Measurements from ENCODE around the gene CTBP1. TPM values are rescaled to one million over a fixed set of nuclear protein-coding genes. Genes with fewer than 3 reads are reported as not detected.

Gene CTBP1
- total and polyA plus RNA-seq, 2 of the 8 experiments (the other 6 are each of a cell fraction or from before 2014, with no cell fraction given) = 128 to 185 TPM

- peaks cover 3 to 30% (median 13%) of the 10 kb centered on the region in 4 experiments for H3K4me1 ChIP-seq (replicated peaks in 1 of 4; ENCODE audit: control insufficient read depth in 3 of 4, insufficient read depth in 4 of 4, low read length in 3 of 4)
- H3K14ac ChIP-seq (ENCODE audit: insufficient read length) = no peak overlapping the region
- no peaks in the 10 kb centered on the region for H3K27me3 ChIP-seq (replicated peaks in 1 of 4; ENCODE audit: control insufficient read depth in 3 of 4, extremely low read depth in 1 of 4, insufficient read depth in 3 of 4, low read length in 3 of 4)
- H3K36me3 ChIP-seq (ENCODE audit: control insufficient read depth in 2 of 4, insufficient read depth in 4 of 4, low read length in 3 of 4) = peaks cover 2 to 24% (median 3%) of the 10 kb centered on the region in 4 experiments; a peak in 6 of 8 replicates
- peak overlapping the region; percentile 24; the same call in 1 of the 2 replicates for H3K18ac ChIP-seq (ENCODE audit: extremely low read depth, low read length)
- POLR2A ChIA-PET (ENCODE audit: partially characterized antibody) = interaction anchor here (0.6 to 2.3 kb wide), 3 partner anchors 8 to 56 kb away, joined by 3 to 6 read pairs (median 4); partner anchors contain the start of genes MAEA and UVSSA
- no peak overlapping the region for H3K23ac ChIP-seq (ENCODE audit: insufficient read length)
- H2BK12ac ChIP-seq (ENCODE audit: low read depth, low read length) = 0 out of 2 replicates have a peak overlapping the region, but pooled peaks have one; percentile 39
- peak overlapping the region; percentile 15 to 27; a peak in 2 of 4 replicates for H3K4me2 ChIP-seq (ENCODE audit: insufficient read depth in 1 of 2, low read depth in 2 of 2, low read length in 2 of 2)
- H2BK15ac ChIP-seq (ENCODE audit: low read length) = no peak overlapping the region
- H3K4ac ChIP-seq (replicated peaks; ENCODE audit: insufficient read length, low read depth, low read length) = no peak overlapping the region
- H4K91ac ChIP-seq (replicated peaks; ENCODE audit: insufficient read length, low read length) = no peak overlapping the region
- H3K4me3 ChIP-seq (ENCODE audit: extremely low read depth in 1 of 4, insufficient read depth in 2 of 4, low read depth in 3 of 4, low read length in 4 of 4) = no peak overlapping the region
- no peaks in the 10 kb centered on the region for H3K23me2 ChIP-seq (ENCODE audit: low read depth, low read length)
- no peak overlapping the region; the same call in 1 of the 2 replicates for H2BK5ac ChIP-seq (ENCODE audit: low read depth, low read length)
- DNase-seq (ENCODE audit: low read depth in 1 of 2, low spot score in 2 of 2) (no peak), FAIRE-seq (no peak)
- H4K20me1 ChIP-seq (replicated peaks in 1 of 2; ENCODE audit: control insufficient read depth in 1 of 2, insufficient read depth in 2 of 2, low read length in 2 of 2) = peaks cover 39 to 40% of the 10 kb centered on the region in 2 experiments
- CTCF ChIA-PET (ENCODE audit: partially characterized antibody) = interaction anchor here (0.6 to 1.1 kb wide), 3 partner anchors 20 to 57 kb away, joined by 3 to 4 read pairs (median 3); no protein-coding TSS in a partner anchor
- no peak overlapping the region for H4K5ac ChIP-seq (ENCODE audit: insufficient read length, low read depth, low read length)
- TF ChIP-seq POLR2A (IDR thresholded peaks at IDR 0.05; ENCODE audit: control extremely low read depth in 1 of 2, low read depth in 2 of 2, low read length in 2 of 2) (no peak), PHF8 (conservative IDR thresholded peaks at IDR 0.05; ENCODE audit: low read depth, low read length) (no peak), TEAD4 (IDR thresholded peaks at IDR 0.05; ENCODE audit: low read depth, low read length) (peak; percentile 87), ASH2L (IDR thresholded peaks at IDR 0.05; ENCODE audit: low read length) (no peak), RNF2 (IDR thresholded peaks at IDR 0.05; ENCODE audit: borderline replicate concordance, low read depth, low read length, missing control alignments, poor library complexity, severe bottlenecking) (no peak), NRF1 (IDR thresholded peaks at IDR 0.05; ENCODE audit: low read depth, low read length) (no peak), SIRT6 (IDR thresholded peaks at IDR 0.05; ENCODE audit: low read length) (no peak), CREB1 (IDR thresholded peaks at IDR 0.05) (no peak)
- peak overlapping the region in 1 of 4 experiments; percentile 22; a peak in 1 of 7 replicates for H3K9ac ChIP-seq (replicated peaks in 1 of 4; ENCODE audit: extremely low read depth in 1 of 4, low read depth in 3 of 4, low read length in 3 of 4)
- H3K79me2 ChIP-seq (ENCODE audit: control insufficient read depth in 1 of 2, insufficient read depth in 2 of 2, low read length in 2 of 2) = peaks cover 19 to 94% of the 10 kb centered on the region in 2 experiments
- H4K8ac ChIP-seq (ENCODE audit: extremely low read depth, insufficient read depth, low read length) = no peak overlapping the region; the same call in 1 of the 2 replicates
- H2AK5ac ChIP-seq (ENCODE audit: low read depth, low read length) = no peak overlapping the region
- no peak overlapping the region for H3K56ac ChIP-seq (replicated peaks; ENCODE audit: insufficient read length, low read depth, low read length)
- H2BK20ac ChIP-seq (ENCODE audit: low read length) = no peak overlapping the region
- 91% methylated on average over 27 of the region's 32 CpGs; no CpG with 5 or more reads in 1 of the 2 experiments for WGBS, 2 experiments (ENCODE audit: extremely low coverage in 1 of 2, insufficient coverage in 1 of 2, insufficient read length in 1 of 2, insufficient replicate concordance in 2 of 2, low coverage in 1 of 2, low lambda C conversion rate in 2 of 2, missing lambda C conversion rate in 1 of 2)
- peak overlapping the region; percentile 34; the same call in 1 of the 2 replicates for H3K27ac ChIP-seq (ENCODE audit: low read depth, low read length)
- no peaks in the 10 kb centered on the region for H3K9me3 ChIP-seq (ENCODE audit: insufficient read depth in 2 of 2, low read depth in 1 of 2, low read length in 1 of 2)
- H3K79me1 ChIP-seq (ENCODE audit: low read depth, low read length) = peaks cover 29% of the 10 kb centered on the region
- H2BK120ac ChIP-seq (replicated peaks; ENCODE audit: low read depth, low read length) = no peak overlapping the region
- no peak overlapping the region for H2AFZ ChIP-seq (ENCODE audit: low read length)
Observed at GRCh38 chr4:1297456-1298325, 48.8 kb upstream of the CTBP1 start.
